ENCODE data around the gene TACSTD2.
A peak's percentile ranks its signal among the peaks of the same experiment; 100 is the strongest.
"Not testable (repeated sequence)": the region's sequence is repeated elsewhere in the genome, so short reads cannot be mapped to it uniquely, and the experiment has no call there.

TACSTD2 gene

GRCh38 chr1:58588396-58588795 is 11.3 kb upstream of the TACSTD2 start:
- no peak for DNase-seq

GRCh38 chr1:58587667-58588066 is 10.6 kb upstream of the TACSTD2 start:
- DNase-seq, result no peak

- DNase-seq, result no peak
These were observed 9.2 kb upstream of the TACSTD2 start for GRCh38 chr1:58586271-58586670.

- no peak for DNase-seq
These were observed 8.6 kb upstream of the TACSTD2 start for GRCh38 chr1:58585581-58586151.

GRCh38 chr1:58585166-58585565 is 8.1 kb upstream of the TACSTD2 start:
- no peak for DNase-seq

GRCh38 chr1:58584082-58584895 is 7.2 kb upstream of the TACSTD2 start:
- DNase-seq, result no peak

GRCh38 chr1:58583496-58583895 is 6.4 kb upstream of the TACSTD2 start:
- DNase-seq, result peak in 1 of 56 donors; percentile 10

- DNase-seq, result not testable (repeated sequence)
These were observed 5.1 kb upstream of the TACSTD2 start for GRCh38 chr1:58582143-58582542.

- DNase-seq, result no peak
These were observed 4.6 kb upstream of the TACSTD2 start for GRCh38 chr1:58581641-58582040.

GRCh38 chr1:58580186-58580585 is 3.1 kb upstream of the TACSTD2 start:
- peak in 14 of 56 donors; percentile 11 to 69 (median 32) for DNase-seq

GRCh38 chr1:58577654-58578030 is 590 bp upstream of the TACSTD2 start:
- DNase-seq, result no peak

GRCh38 chr1:58576325-58576726 is 726 bp downstream of the TACSTD2 start:
- no peak for DNase-seq

GRCh38 chr1:58575551-58576324 is 1.3 kb downstream of the TACSTD2 start:
- DNase-seq, result no peak

GRCh38 chr1:58574816-58575215 is 2.2 kb downstream of the TACSTD2 start:
- DNase-seq, result no peak

GRCh38 chr1:58573705-58574591 is 3.1 kb downstream of the TACSTD2 start:
- no peak for DNase-seq

- no peak for DNase-seq
These were observed 3.9 kb downstream of the TACSTD2 start for GRCh38 chr1:58573138-58573537.

GRCh38 chr1:58572690-58573089 is 4.4 kb downstream of the TACSTD2 start:
- no peak for DNase-seq

- no peak for DNase-seq
These were observed 5.4 kb downstream of the TACSTD2 start for GRCh38 chr1:58571616-58572015.

- DNase-seq, result peak in 18 of 56 donors; percentile 3 to 63 (median 27)
These were observed 6.2 kb downstream of the TACSTD2 start for GRCh38 chr1:58570817-58571216.

- no peak for DNase-seq
These were observed 7.0 kb downstream of the TACSTD2 start for GRCh38 chr1:58570094-58570493.

- no peak for DNase-seq
These were observed 8.1 kb downstream of the TACSTD2 start for GRCh38 chr1:58568911-58569310.

Data from amygdala (tissue), 56 donors.